ENCODE measurements around the gene ZMYM2.

The ZMYM2 gene

DNA sequence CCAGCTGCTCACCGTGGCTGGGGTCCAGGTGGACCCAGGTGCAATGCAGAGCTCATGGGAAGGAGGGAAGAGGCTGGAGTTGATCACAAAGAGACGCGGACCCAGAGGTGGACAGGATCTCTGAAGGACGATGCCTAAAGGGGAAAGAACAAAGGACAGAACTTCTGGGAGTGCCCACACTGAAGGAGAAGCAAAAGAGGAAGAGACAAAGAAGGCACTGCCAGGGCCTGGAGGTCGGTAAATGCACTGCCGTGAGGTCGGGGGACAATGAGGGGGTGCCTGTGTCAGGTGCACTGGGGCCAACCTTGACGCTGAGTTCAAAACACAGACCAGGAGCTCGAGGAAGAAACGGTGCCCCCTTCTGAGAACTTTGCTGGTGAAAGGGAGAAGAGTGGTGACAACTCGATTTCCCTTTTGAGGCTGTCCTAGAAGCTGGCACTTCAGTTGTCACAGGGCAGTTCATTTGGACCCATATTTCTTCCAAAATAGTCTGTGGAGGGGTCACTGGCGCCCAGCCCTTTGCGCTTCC is 146.7 kb downstream of the ZMYM2 start:
- no peak for DNase-seq (ENCODE audit: low read depth)

DNA sequence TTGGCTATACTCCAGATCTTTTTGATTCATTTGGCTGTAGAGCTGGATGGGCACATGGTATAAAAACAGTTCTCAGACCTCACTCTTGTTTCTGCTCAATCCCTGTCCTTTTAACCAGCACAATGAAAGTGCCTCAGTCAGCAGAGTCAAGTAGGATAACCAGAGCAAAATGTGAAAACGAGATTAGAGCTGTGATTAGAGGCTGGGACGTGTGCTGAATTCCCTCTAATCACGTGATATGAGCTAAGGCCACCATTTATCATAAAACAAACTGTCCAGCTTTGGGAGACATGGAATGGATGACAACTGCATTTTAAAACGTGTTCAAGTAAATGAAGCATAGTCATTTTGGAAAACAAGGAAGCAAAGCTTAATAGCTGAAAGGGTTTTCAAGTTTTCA is 148.2 kb downstream of the ZMYM2 start:
- DNase-seq (ENCODE audit: low read depth) = no peak

DNA sequence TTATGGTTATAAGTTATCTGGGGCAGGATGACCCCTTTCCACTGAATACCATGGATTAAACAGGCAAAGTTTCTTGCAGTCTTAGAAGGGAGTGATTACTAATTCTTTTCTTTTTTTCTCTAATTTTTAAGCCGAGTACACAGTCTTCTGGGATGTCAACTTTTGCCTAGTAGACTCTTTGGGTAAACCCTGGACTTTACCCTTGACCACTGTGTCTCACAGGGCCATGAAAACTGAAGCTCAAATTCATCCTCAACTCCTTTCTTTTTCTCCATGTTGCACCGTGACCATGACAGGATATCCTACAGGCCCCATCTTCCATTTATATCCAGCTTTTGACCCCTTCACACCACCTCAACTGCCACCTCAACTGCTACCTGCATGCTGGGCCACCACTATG is 150.5 kb downstream of the ZMYM2 start:
- no peak for DNase-seq (ENCODE audit: low read depth)

DNA sequence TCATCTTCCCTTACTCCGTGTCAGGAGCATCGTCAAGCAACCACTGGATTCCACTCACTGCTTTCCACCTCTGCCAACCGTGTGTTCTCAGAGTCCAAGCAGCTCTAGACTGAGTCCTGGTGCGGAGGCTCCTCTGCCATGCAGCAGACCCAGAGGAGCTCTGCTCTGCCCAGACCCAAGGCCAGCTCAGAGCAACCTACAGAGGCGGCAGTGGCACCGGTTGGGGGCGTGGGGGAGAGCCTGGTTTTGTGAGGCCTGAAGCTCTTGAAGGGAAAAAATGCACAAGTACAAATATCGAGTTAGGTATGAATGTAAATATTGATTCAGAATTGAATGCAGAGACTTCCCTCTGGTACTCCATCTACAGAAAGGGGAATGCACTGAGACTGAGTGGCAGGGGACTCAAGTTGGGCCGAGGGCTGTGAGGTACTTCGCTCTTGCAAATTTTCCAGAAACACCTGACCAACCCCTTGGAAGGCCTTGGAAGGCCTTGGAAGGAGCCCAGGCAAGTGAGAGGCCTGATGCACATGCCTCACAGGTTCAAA is 155.6 kb downstream of the ZMYM2 start:
- DNase-seq (ENCODE audit: low read depth) = no peak

DNA sequence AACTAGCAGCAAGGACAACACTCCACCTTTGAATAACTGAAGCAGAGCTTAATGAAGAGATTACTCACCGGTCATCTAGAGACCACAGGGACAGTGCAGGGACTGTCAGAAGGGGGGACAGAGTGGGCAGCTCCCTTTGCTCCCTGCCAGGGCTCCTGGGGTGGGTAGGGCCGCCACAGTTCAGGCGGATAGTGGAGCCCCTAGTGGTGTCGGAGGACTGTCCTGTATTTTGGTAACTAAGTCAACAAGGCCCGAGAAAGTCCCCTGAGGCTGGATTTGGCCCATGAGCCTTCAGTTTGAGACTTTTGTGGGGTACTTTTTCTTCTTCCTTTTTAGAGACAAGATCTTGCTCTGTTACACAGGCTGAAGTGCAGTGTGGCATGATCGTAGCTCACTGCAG is 157.7 kb downstream of the ZMYM2 start:
- DNase-seq (ENCODE audit: low read depth) = no peak

DNA sequence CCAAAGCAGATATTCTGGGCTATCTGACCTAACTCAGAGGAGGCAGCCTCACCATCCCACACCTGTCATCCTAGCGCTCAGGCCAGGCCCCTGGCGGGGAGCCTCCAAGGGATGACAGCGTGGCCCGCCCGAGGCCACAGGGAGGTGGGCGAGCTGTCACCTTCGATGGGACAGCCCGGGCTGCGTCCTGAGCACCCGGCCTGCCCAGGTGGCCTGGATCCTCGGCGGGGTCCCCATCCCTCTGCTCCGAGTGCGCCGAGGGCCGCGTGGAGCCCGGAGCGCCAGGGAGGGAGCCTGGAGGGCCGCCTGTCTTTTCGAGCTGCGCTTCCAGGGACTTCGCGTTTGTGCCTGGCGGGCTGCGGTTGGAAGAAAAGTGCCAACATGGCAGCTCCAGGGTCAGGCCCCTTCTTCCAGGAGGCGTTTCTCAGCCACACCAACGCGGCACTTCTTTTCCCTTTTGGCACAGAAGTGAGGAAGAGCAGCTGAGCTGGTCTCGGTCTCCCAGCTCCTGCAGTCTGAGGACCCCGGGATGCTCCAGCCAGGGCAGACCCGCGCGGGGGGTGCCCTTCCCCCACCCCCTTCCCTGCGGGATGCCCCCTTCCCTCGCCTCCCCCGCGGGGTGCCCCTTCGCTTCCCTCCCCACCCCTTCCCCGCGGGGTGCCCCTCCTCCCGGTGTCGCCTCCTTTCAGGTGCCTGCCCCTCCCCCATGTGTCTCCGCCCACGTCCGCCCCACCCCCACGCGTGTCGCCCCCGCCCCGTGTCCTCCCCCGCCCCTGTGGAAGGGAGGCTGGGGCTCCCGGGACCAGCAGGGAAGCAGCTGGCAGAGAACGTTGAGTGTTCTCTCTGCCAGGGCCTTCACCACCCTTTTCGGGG is 160.0 kb downstream of the ZMYM2 start:
- no peak for DNase-seq (ENCODE audit: low read depth)

DNA sequence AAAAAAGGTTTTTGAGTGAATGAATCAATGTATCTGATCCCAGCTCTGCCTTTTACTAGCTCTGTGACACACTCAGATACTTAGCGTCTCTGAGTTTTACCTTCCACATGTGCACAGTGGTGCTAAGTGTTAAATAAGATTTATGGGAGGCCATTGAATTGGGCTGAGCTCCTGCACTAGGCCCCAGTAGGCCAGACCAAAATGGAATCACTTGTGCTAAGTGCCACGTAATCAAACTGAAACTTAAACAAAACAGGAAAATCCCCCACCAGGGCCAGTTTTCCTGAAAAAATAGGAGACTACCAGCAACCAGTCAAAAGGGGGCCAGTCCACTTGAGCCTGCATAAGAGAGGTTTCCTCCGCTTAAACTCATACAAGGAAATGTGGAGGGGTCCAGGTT is 161.4 kb downstream of the ZMYM2 start:
- no peak for DNase-seq (ENCODE audit: low read depth)

DNA sequence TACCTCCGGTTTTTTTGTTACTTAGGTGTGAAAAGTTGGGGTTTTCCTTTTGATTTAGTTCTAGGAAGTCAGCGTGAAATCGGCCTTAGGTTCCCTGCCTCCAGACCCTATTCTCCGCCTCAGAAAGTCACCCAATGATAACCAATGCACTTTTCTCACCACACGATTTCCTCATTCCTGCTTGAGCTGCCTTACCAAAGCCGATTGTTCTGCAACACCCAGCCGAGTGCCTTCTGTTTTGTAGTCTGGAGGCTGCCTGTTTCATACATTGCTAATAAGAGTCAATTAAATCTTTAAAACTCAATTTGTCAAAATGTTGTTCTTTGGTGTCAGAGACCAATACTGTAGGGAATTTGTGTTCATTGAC is 162.6 kb downstream of the ZMYM2 start:
- DNase-seq (ENCODE audit: low read depth) = no peak

DNA sequence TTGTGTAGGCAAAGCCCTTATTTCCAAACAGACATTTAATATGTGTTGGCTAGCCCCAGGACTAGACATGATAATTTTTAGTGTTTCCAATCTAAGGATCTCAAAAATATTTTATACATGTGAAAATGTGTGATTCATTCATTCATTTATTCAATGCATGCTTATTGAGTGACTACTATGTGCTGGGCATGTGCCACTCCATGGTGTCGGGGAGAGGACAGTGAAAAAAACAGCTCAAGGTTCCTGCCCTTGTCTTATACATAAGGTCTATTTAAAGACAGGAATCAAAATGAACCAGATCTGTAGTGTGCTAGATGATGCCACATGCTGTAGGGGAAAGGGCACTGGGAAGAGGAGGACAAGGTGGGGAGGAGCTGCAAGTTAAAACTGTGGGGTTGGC is 165.8 kb downstream of the ZMYM2 start:
- no peak for DNase-seq (ENCODE audit: low read depth)

DNA sequence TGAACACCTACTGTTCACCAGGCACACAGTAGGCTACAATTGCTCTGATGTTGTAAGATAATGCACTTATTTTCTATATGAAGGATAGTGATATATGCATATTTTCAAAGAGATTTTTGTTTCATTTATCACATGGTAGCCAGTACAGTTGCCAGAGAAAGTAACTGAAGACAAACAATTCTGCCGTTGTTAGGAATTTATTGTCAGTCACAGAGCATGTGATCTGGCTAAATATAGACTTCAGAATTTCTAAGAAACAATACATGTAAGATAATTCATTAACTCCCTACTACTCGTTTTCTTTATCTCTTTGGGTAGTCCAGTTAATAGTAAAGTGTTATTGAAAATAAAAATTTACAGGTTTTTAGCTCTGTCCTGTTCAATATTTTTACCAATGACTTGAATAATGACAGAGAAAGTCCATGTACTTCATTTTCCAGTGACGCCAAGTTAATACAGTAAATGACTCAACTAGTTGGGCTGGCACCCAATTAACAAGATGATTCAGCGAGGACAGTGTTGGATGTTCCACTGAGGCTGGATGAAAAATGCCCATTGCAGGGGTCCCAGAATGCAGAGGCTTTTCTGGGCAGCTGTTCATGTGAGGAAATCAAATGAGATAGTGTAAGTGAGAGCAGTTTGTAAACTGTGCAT is 166.7 kb downstream of the ZMYM2 start:
- no peak for DNase-seq (ENCODE audit: low read depth)

DNA sequence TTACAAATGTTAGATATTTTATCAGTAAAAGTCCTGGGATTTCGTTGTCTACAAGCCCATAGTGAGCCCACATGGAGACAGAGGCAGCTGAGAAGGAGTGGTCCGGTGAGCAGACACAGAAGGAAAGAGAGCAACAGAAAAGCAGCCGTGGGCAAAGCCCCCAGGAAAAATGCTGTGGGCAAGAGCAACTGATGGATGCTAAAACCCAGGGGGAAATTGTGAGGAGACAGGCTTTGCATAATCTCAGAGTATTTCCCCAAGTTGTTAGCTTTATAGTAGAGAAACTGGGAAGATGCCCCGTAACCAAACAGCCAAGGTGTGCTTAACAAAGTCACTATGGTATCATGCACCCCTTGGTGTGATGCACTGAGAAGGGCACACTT is 167.2 kb downstream of the ZMYM2 start:
- DNase-seq (ENCODE audit: low read depth) = no peak

DNA sequence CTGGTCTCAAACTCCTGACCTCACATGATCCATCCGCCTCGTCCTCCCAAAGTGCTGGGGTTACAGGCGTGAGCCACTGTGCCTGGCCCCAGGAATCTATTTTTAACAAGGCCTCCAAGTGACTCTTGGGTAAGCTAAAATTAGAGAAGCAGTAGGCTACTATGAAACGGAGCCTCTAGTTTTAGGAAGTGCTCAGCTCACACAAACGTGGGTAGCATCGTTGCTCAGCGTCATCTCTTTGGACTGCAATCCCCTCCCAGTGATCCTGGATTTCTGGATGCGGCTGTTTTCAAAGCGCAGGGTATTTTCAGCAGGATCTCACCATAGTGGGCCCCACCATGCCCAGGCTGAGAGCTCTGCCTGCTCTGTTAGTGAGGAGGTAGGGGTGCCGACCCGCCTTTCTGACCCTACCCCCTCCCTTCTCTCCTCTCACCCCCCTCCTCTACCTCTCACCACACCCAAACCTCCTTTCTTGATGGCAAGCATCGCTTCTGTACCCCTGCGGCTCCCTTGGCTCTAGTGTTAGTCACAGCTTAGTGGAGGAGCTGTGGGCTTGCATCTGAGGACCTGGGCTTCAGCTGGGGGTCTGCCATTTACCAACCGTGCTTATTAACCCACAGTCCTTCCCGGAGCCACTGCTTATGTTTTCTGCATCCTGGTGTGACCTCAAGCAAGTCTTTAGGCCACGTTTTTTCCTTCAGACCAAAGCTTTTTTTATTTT is 168.2 kb downstream of the ZMYM2 start:
- no peak for DNase-seq (ENCODE audit: low read depth)

DNA sequence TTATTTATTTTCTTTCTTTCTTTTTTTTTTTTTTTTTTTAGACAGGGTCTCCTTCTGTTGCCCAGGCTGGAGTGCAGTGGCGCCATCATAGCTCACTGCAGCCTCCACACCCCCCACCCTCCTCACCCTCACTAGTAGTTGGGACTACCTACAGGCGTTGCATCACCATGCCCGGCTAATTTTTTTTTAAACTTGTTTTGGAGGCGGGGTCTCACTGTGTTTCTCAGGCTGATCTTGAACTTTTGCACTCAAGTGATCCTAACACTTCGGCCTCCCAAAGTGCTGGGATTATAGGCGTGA is 168.7 kb downstream of the ZMYM2 start:
- no peak for DNase-seq (ENCODE audit: low read depth)

DNA sequence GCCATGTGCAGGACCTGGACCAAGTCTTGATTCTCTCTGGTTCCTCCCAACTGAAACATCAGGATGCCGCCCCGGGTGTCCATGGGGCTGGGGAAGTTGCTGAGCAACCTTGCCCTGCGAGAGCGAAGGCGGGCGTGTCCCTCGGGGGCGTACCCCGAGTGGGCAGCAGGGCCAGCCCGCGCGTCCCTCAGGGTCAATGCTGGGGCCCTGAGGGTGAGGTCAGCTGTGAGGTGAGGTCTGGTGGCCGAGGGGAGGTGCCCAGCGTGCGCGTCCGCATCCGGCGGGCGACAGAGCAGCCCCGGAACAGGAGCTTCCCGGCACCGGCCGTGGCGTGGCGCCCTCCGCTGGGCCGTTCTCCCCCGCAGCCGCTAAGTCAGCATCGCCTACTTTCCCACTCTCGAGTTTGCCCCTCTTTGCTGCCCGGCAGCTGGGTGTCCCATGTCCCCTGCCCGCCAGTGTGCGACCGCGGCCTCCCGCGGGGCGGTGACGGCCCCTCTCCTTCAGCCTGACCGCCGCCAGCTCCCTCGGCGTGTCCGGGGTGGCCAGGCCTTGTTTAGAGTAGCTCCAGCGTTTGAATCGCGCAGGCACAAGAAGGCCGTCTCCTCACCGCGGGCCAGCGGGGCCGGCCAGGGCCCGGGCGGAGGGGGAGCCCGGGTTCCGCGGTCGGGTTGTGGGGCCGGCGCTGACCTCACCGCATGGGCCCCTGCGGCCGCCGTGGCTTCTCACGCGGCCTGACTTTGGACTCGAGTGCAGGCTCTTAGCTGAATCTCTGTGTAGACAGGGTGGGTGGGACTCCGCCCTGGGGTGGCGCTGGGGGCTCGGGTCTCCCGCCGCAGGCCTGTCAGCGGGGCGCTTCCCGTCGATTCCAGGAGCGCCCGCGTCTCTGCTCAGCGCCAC is 169.3 kb downstream of the ZMYM2 start:
- no peak for DNase-seq (ENCODE audit: low read depth)

DNA sequence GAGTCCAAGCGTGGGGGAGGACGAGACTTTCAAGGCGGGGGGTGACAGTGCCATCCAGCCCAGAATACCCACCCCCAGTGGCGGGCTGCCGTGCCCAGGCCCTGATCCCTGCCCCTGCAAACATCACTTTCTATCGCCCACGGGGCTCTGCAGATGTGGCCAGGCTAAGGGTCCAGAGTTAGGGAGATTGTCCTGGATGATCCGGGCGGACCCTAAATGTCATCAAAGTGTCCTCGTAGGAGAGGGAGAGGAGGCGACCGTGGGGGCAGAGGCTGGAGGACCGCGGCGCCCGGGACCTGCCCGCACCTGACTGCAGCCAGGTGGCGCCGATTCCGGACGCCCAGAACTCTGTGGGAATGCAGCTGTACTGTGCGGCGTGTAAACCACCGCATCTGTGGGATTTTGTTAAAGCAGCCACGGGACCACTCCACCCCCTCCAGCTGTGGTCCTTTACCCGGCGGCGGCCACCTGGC is 170.0 kb downstream of the ZMYM2 start:
- DNase-seq (ENCODE audit: low read depth) = no peak

DNA sequence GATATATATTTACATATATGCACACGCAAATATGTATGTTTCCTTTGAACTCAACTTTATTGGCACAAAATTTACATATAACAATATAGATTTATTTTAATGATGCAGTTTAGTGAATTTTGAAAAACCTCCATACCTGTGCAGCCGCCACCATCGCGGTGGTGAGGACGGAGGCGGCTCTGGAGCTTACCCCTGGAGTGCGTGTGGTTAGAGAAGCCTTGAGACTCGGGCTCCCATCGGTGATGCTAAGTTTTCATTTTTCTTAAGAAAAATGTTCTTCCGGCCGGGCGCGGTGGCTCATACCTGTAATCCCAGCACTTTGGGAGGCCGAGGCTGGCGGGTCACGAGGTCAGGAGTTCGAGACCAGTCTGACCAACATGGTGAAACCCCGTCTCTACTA is 170.5 kb downstream of the ZMYM2 start:
- no peak for DNase-seq (ENCODE audit: low read depth)

DNA sequence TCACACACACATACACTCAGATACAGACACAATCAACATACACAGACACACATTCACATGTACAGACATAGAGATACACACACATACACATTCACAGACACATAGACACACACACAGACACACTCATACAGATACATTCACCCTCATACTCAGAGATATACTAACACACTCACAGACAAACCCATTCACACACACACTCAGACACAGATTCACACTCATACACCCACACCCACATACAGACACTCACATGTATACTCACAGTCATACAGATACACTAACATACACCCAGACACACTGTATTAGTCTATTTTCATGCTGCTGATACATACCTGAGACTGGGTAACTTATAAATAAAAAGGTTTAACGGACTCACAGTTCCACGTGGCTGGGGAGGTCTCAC is 171.5 kb downstream of the ZMYM2 start:
- no peak for DNase-seq (ENCODE audit: low read depth)

DNA sequence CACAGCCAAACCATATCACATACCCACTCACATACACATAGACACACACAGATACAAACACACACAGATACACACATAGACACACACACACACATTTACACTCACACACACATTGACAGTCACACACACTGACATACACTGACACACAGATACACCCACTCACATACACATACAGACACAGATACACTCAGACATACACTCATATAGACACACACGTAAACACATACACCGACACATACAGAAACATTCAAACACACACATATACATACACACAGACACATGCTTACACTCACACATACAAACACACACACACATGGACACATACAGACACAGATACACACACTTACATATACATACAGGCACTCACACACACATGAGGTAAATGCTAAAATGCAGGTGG is 172.1 kb downstream of the ZMYM2 start:
- DNase-seq (ENCODE audit: low read depth) = no peak

DNA sequence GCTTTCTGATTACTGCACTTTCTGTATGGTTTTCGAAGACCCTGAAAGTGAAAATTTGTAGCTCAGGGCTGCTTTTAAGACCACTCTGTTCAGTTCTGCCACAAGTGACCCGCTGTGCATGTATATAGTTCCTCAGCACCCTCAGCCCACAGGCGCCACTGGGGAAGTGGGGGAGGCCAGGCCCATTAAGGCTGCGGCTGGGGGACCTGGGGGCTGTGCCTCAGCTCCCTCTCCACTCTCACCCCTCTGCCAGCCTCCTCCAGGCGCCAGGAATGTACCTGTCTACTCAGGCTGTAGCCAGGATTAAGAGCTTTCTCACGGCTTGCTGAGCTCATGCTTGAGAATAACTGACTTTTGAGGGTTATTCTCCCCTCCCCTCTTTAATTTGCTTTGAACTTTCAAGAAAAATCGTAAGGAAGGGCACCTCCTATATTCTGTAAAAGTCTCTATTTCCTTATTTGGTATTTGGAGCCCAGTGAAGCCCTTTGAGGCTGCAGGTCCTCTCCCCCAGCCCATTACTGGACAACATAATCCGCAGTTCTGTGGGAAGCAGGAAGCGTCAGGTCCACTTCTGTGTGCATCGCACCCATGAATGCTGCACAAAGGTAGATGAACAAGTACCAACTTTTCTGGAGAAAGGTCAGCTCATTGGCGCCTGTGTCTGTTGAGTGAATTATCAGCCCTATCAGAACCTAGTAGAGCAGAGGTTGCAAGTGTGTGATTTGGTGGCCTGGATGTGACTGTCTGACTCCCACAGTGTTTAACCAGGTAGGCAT is 172.7 kb downstream of the ZMYM2 start:
- DNase-seq (ENCODE audit: low read depth) = no peak

DNA sequence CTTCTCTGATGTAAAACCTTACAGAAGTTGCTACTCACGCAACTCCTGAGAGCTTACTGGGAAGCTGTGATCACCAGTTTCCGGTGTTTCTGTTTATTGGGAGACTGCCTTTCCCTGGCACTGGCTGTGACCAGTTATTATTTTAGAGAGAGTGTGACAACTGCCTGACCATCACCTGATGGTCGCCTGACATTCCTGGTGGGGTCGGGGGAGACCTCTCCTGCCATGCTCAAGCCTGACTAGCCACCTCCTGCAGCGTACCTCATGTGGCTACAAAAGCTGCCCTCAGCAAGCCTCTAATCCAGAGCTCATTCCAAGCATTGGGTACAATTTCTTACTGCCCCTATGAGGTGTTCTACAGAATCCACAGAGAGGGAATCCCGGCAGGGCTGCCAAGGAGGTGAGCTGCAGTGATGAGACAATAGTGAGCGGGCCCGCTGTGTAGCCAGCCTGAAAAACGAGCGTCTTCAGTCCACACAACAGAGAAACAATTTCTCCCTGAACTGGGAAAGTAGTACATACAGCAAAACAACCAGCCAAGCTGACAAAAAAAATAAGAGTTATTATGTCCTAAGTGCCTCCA is 173.6 kb downstream of the ZMYM2 start:
- DNase-seq (ENCODE audit: low read depth) = no peak

DNA sequence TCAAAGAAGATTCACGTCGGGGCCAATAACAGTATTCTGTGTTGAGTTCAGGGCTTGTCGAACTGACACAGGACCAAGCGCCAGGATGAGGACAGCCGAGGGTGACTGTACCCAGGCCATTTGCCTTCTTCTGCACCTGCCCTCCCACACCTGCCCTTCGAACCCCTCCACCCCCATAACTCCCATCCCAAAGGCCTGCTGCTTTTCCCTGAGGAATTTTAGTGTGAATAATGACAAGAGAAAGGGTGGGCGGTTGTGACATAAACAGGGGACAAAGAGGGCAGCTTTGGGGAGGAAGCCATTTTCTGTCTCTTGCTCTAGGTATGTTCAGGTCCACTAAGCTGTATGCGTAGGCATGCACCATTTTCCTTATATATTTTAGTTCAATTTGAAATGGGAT is 176.2 kb downstream of the ZMYM2 start:
- DNase-seq (ENCODE audit: low read depth) = no peak
